ENCODE measurements around the gene CYCS.
"Not testable (repeated sequence)": the region's sequence is repeated elsewhere in the genome, so short reads cannot be mapped to it uniquely, and the experiment has no call there.

Gene CYCS

GRCh38 chr7:25125137-25125946, at the start of gene CYCS:
TSS of gene CYCS (minus strand) at chr7:25125260. CDS start at chr7:25124119, 1,141 bp downstream.
- peak; percentile 97 for DNase-seq

- DNase-seq = no peak
These were observed 48.1 kb upstream of the CYCS start for GRCh38 chr7:25173184-25173583.

GRCh38 chr7:25171516-25171915, 46.5 kb upstream of the CYCS start:
- no peak for DNase-seq

GRCh38 chr7:25171071-25171470, 46.0 kb upstream of the CYCS start:
- DNase-seq = no peak

GRCh38 chr7:25169683-25170082, 44.6 kb upstream of the CYCS start:
- no peak for DNase-seq

- DNase-seq = no peak
These were observed 43.1 kb upstream of the CYCS start for GRCh38 chr7:25168145-25168544.

- no peak for DNase-seq
These were observed 42.3 kb upstream of the CYCS start for GRCh38 chr7:25167262-25167843.

GRCh38 chr7:25159983-25160596, 35.0 kb upstream of the CYCS start:
- not testable (repeated sequence) for DNase-seq

GRCh38 chr7:25158966-25159365, 33.9 kb upstream of the CYCS start:
- DNase-seq = no peak

- no peak for DNase-seq
These were observed 26.7 kb upstream of the CYCS start for GRCh38 chr7:25151773-25152172.

- DNase-seq = no peak
These were observed 24.8 kb upstream of the CYCS start for GRCh38 chr7:25149836-25150235.

- no peak for DNase-seq
These were observed 23.9 kb upstream of the CYCS start for GRCh38 chr7:25148772-25149575.

GRCh38 chr7:25143763-25144162, 18.7 kb upstream of the CYCS start:
- DNase-seq = no peak

GRCh38 chr7:25139536-25139935, 14.5 kb upstream of the CYCS start:
- DNase-seq = no peak

GRCh38 chr7:25134358-25135010, 9.4 kb upstream of the CYCS start:
- DNase-seq = no peak

- DNase-seq = no peak
These were observed 7.4 kb upstream of the CYCS start for GRCh38 chr7:25132430-25132829.

- no peak for DNase-seq
These were observed 1.7 kb upstream of the CYCS start for GRCh38 chr7:25126751-25127150.

GRCh38 chr7:25124465-25125136, 459 bp downstream of the CYCS start:
- DNase-seq = no peak

- no peak for DNase-seq
These were observed 2.7 kb downstream of the CYCS start for GRCh38 chr7:25122373-25122772.

GRCh38 chr7:25121599-25121998, 3.5 kb downstream of the CYCS start:
- DNase-seq = no peak

GRCh38 chr7:25119102-25119501, 6.0 kb downstream of the CYCS start:
- no peak for DNase-seq

Measured in SIG-M5 (cell line).